ENCODE data around the gene HIGD1A.
A peak's percentile ranks its signal among the peaks of the same experiment; 100 is the strongest.

Gene HIGD1A

GRCh38 chr3:42841332-42841731 lies 37.0 kb upstream of the HIGD1A start:
- H3K4me3 ChIP-seq = no peak overlapping the region
- H3K27ac ChIP-seq = peak overlapping the region in 1 of 2 donors; percentile 76
- DNase-seq (ENCODE audit: low spot score) = no peak
- no peak for TF ChIP-seq CTCF (IDR thresholded peaks at IDR 0.05)

GRCh38 chr3:42839616-42840015 lies 35.3 kb upstream of the HIGD1A start:
- Histone ChIP-seq H3K4me3 (peak overlapping the region; percentile 59), H3K27ac (peak overlapping the region in 1 of 2 donors; percentile 64)
- TF ChIP-seq CTCF (IDR thresholded peaks at IDR 0.05) = peak; percentile 59
- no peak for DNase-seq (ENCODE audit: low spot score)

- TF ChIP-seq CTCF (IDR thresholded peaks at IDR 0.05) = no peak
- DNase-seq (ENCODE audit: low spot score) = no peak
- Histone ChIP-seq H3K27ac (peak overlapping the region in 1 of 2 donors; percentile 64), H3K4me3 (no peak overlapping the region)
These were observed 34.3 kb upstream of the HIGD1A start for GRCh38 chr3:42838571-42838970.

- no peak for DNase-seq (ENCODE audit: low spot score)
- no peak overlapping the region for H3K4me3 ChIP-seq
- no peak overlapping the region for H3K27ac ChIP-seq
- no peak for TF ChIP-seq CTCF (IDR thresholded peaks at IDR 0.05)
These were observed 32.1 kb upstream of the HIGD1A start for GRCh38 chr3:42836150-42837123.

- TF ChIP-seq CTCF (IDR thresholded peaks at IDR 0.05) = peak; percentile 70
- peak; percentile 83 for DNase-seq (ENCODE audit: low spot score)
These were observed 27.0 kb upstream of the HIGD1A start for GRCh38 chr3:42831321-42831713.

GRCh38 chr3:42830437-42831320 lies 26.4 kb upstream of the HIGD1A start:
- DNase-seq (ENCODE audit: low spot score) = no peak
- peak; percentile 17 for TF ChIP-seq CTCF (IDR thresholded peaks at IDR 0.05)
- no peak overlapping the region for H3K4me3 ChIP-seq
- H3K27ac ChIP-seq = no peak overlapping the region

More at GRCh38 chr3:42831321-42831713, 27.0 kb upstream of the HIGD1A start:
- Histone ChIP-seq H3K27ac (no peak overlapping the region), H3K4me3 (no peak overlapping the region)

All from coronary artery (tissue), 2 donors.